ENCODE data around the gene PCNX2. TPM values are rescaled to one million over a fixed set of nuclear protein-coding genes. Genes with fewer than 3 reads are reported as not detected.
"Not testable (repeated sequence)": the region's sequence is repeated elsewhere in the genome, so short reads cannot be mapped to it uniquely, and the experiment has no call there.

The PCNX2 gene
- total and polyA plus RNA-seq, 2 experiments from 2014 or later = 3.9 to 11.0 TPM

GRCh38 chr1:233138788-233139585, 156.5 kb downstream of the PCNX2 start:
- no peak overlapping the region for H2AFZ ChIP-seq
- DNase-seq (ENCODE audit: low spot score) = no peak
- no peaks in the 10 kb centered on the region for H3K79me2 ChIP-seq
- no peaks in the 10 kb centered on the region for H3K9me3 ChIP-seq (ENCODE audit: low read depth)
- H3K36me3 ChIP-seq (replicated peaks; ENCODE audit: insufficient read depth, low read depth) = no peaks in the 10 kb centered on the region
- H3K27me3 ChIP-seq = no peaks in the 10 kb centered on the region
- no peaks in the 10 kb centered on the region for H3K9me2 ChIP-seq (replicated peaks; ENCODE audit: insufficient read depth)
- H3K4me1 ChIP-seq (ENCODE audit: insufficient read depth) = peaks cover 5% of the 10 kb centered on the region
- H3K4me2 ChIP-seq = no peak overlapping the region
- H3K27ac ChIP-seq = no peak overlapping the region
- no peaks in the 10 kb centered on the region for H4K20me1 ChIP-seq (ENCODE audit: insufficient read depth, poor library complexity, severe bottlenecking)
- TF ChIP-seq EZH2 (IDR thresholded peaks at IDR 0.05; ENCODE audit: borderline replicate concordance) = no peak
- TF ChIP-seq EZH2phosphoT487 (IDR thresholded peaks at IDR 0.05; ENCODE audit: low read depth, severe bottlenecking, unreplicated experiment) = no peak
- TF ChIP-seq CTCF (IDR thresholded peaks at IDR 0.05; ENCODE audit: poor library complexity) = no peak
- 88% methylated on average over 4 of the region's 4 CpGs for WGBS (ENCODE audit: low lambda C conversion rate, missing lambda C conversion rate)
- H3K4me3 ChIP-seq = no peak overlapping the region

GRCh38 chr1:233135833-233136232, 159.7 kb downstream of the PCNX2 start:
- Histone ChIP-seq H3K9me3 (ENCODE audit: low read depth) (no peaks in the 10 kb centered on the region), H3K27me3 (no peaks in the 10 kb centered on the region), H3K36me3 (replicated peaks; ENCODE audit: insufficient read depth, low read depth) (no peaks in the 10 kb centered on the region), H2AFZ (no peak overlapping the region), H3K79me2 (no peaks in the 10 kb centered on the region), H3K4me3 (no peak overlapping the region), H3K27ac (no peak overlapping the region), H4K20me1 (ENCODE audit: insufficient read depth, poor library complexity, severe bottlenecking) (no peaks in the 10 kb centered on the region), H3K4me2 (no peak overlapping the region), H3K9me2 (replicated peaks; ENCODE audit: insufficient read depth) (no peaks in the 10 kb centered on the region), H3K4me1 (ENCODE audit: insufficient read depth) (peaks cover 5% of the 10 kb centered on the region)
- TF ChIP-seq EZH2 (IDR thresholded peaks at IDR 0.05; ENCODE audit: borderline replicate concordance) = no peak
- TF ChIP-seq CTCF (IDR thresholded peaks at IDR 0.05; ENCODE audit: poor library complexity) = no peak
- TF ChIP-seq EZH2phosphoT487 (IDR thresholded peaks at IDR 0.05; ENCODE audit: low read depth, severe bottlenecking, unreplicated experiment) = no peak
- no peak for DNase-seq (ENCODE audit: low spot score)

GRCh38 chr1:233132445-233132844, 163.1 kb downstream of the PCNX2 start:
- no peaks in the 10 kb centered on the region for H4K20me1 ChIP-seq (ENCODE audit: insufficient read depth, poor library complexity, severe bottlenecking)

GRCh38 chr1:233129031-233129430, 166.5 kb downstream of the PCNX2 start:
- H3K36me3 ChIP-seq (replicated peaks; ENCODE audit: insufficient read depth, low read depth); H3K4me1 ChIP-seq (ENCODE audit: insufficient read depth); H3K27me3 ChIP-seq; H3K27ac ChIP-seq; H3K9me3 ChIP-seq (ENCODE audit: low read depth); H3K4me3 ChIP-seq; H2AFZ ChIP-seq; H3K4me2 ChIP-seq; H3K9me2 ChIP-seq (replicated peaks; ENCODE audit: insufficient read depth); H4K20me1 ChIP-seq (ENCODE audit: insufficient read depth, poor library complexity, severe bottlenecking); DNase-seq (ENCODE audit: low spot score); H3K79me2 ChIP-seq: not testable (repeated sequence)
- 96% methylated on average over 13 of the region's 25 CpGs for WGBS (ENCODE audit: low lambda C conversion rate, missing lambda C conversion rate)

More at GRCh38 chr1:233132445-233132844, 163.1 kb downstream of the PCNX2 start:
- Histone ChIP-seq H3K36me3 (replicated peaks; ENCODE audit: insufficient read depth, low read depth) (no peaks in the 10 kb centered on the region), H3K4me3 (no peak overlapping the region), H2AFZ (no peak overlapping the region), H3K4me1 (ENCODE audit: insufficient read depth) (no peaks in the 10 kb centered on the region), H3K79me2 (no peaks in the 10 kb centered on the region), H3K27me3 (no peaks in the 10 kb centered on the region), H3K9me3 (ENCODE audit: low read depth) (no peaks in the 10 kb centered on the region), H3K9me2 (replicated peaks; ENCODE audit: insufficient read depth) (no peaks in the 10 kb centered on the region), H3K27ac (no peak overlapping the region), H3K4me2 (no peak overlapping the region)
- no peak for DNase-seq (ENCODE audit: low spot score)
- 87% methylated on average over 3 of the region's 3 CpGs for WGBS (ENCODE audit: low lambda C conversion rate, missing lambda C conversion rate)
- TF ChIP-seq EZH2 (IDR thresholded peaks at IDR 0.05; ENCODE audit: borderline replicate concordance) = no peak

Data from hepatocyte (in vitro differentiated cells).